ENCODE results near the gene TOR4A. TPM values are rescaled to one million over a fixed set of nuclear protein-coding genes. Genes with fewer than 3 reads are reported as not detected.

TOR4A gene
- 10 to 100 TPM in 2 of 8 experiments, 1 to 10 TPM in 1, under 1 TPM in 5; 0.11 to 14.2 (median 0.71) TPM for total RNA-seq

- H3K27ac ChIP-seq, result peak within 1 kb of the TSS in 1 of 2 donors; percentile 6
- no peak within 1 kb of the TSS for H3K4me3 ChIP-seq
- WGBS, 10 experiments, result 40 to 80% methylated on average over 1 to 2 of the region's 25 CpGs; no CpG with 5 or more reads in 8 of the 10 experiments
- in situ Hi-C loops (cut with MboI; ENCODE audit: low pct_unique_long_range_greater_than_20kb in 2 of 9, low sequenced_read_pairs in 9 of 9, unreplicated experiment in 9 of 9), result loop anchor here in 2 of 9 experiments (25.0 kb wide), 2 partner anchors 135 to 160 kb away; partner anchors contain the start of genes ENTPD8 (in 1 of the 2), EXD3 (in 1 of the 2) and NOXA1 (in 1 of the 2)
- ATAC-seq (replicated peaks in 6 of 8), result peak; percentile 24 to 84 (median 52)
- H3K4me1 ChIP-seq (replicated peaks in 1 of 2), result peaks cover 12 to 17% of the 10 kb centered on the region in 2 donors
Observed at GRCh38 chr9:137277329-137278041, at the start of gene TOR4A. Gene TOR4A (plus strand): TSS chr9:137277726. CDS start chr9:137278690, 964 bp downstream.

- in situ Hi-C loops (cut with MboI; ENCODE audit: low pct_unique_long_range_greater_than_20kb in 2 of 9, low sequenced_read_pairs in 9 of 9, unreplicated experiment in 9 of 9), result loop anchor here in 1 of 9 experiments (25.0 kb wide), 1 partner anchor 116 kb away; the partner anchor contains the start of gene DPP7
- H3K4me3 ChIP-seq, result no peak overlapping the region
- no peak for ATAC-seq (replicated peaks in 6 of 8)
- H3K4me1 ChIP-seq (replicated peaks in 1 of 2), result peaks cover 3 to 4% of the 10 kb centered on the region in 2 donors
- no peak overlapping the region for H3K27ac ChIP-seq
- no CpG with 5 or more reads among the region's 18 CpGs for WGBS, 10 experiments
Observed at GRCh38 chr9:137227853-137228505, 49.5 kb upstream of the TOR4A start.

- H3K4me3 ChIP-seq, result no peak overlapping the region
- in situ Hi-C loops (cut with MboI; ENCODE audit: low pct_unique_long_range_greater_than_20kb in 2 of 9, low sequenced_read_pairs in 9 of 9, unreplicated experiment in 9 of 9), result loop anchor here in 1 of 9 experiments (25.0 kb wide), 1 partner anchor 116 kb away; the partner anchor contains the start of gene DPP7
- no CpG with 5 or more reads among the region's 29 CpGs for WGBS, 10 experiments
- peaks cover 3 to 4% of the 10 kb centered on the region in 2 donors for H3K4me1 ChIP-seq (replicated peaks in 1 of 2)
- no peak for ATAC-seq (replicated peaks in 6 of 8)
- H3K27ac ChIP-seq, result no peak overlapping the region
Observed at GRCh38 chr9:137228506-137228967, 49.0 kb upstream of the TOR4A start.

GRCh38 chr9:137228968-137229896 lies 48.3 kb upstream of the TOR4A start:
- in situ Hi-C loops (cut with MboI; ENCODE audit: low pct_unique_long_range_greater_than_20kb in 2 of 9, low sequenced_read_pairs in 9 of 9, unreplicated experiment in 9 of 9), result loop anchor here in 1 of 9 experiments (25.0 kb wide), 1 partner anchor 117 kb away; the partner anchor contains the start of gene DPP7
- H3K4me3 ChIP-seq, result no peak overlapping the region
- H3K4me1 ChIP-seq (replicated peaks in 1 of 2), result peaks cover under 1 to 1% of the 10 kb centered on the region in 2 donors
- no peak overlapping the region for H3K27ac ChIP-seq
- no peak for ATAC-seq (replicated peaks in 6 of 8)
- 85% methylated on average over 14 of the region's 27 CpGs; no CpG with 5 or more reads in 9 of the 10 experiments for WGBS, 10 experiments

- 20 to 85% (median 80%) methylated on average over 2 to 5 of the region's 31 CpGs; no CpG with 5 or more reads in 7 of the 10 experiments for WGBS, 10 experiments
- Histone ChIP-seq H3K4me3 (no peak overlapping the region), H3K4me1 (replicated peaks in 1 of 2) (no peaks in the 10 kb centered on the region), H3K27ac (no peak overlapping the region)
- in situ Hi-C loops (cut with MboI; ENCODE audit: low pct_unique_long_range_greater_than_20kb in 2 of 9, low sequenced_read_pairs in 9 of 9, unreplicated experiment in 9 of 9), result loop anchor here in 1 of 9 experiments (25.0 kb wide), 1 partner anchor 118 kb away; the partner anchor contains the start of gene DPP7
- ATAC-seq (replicated peaks in 6 of 8), result no peak
Observed at GRCh38 chr9:137229903-137230704, 47.4 kb upstream of the TOR4A start.

- WGBS, 10 experiments, result 100% methylated on average over 1 to 2 of the region's 14 CpGs; no CpG with 5 or more reads in 8 of the 10 experiments
- Histone ChIP-seq H3K27ac (no peak within 1 kb of the TSS), H3K4me3 (no peak within 1 kb of the TSS), H3K4me1 (replicated peaks in 1 of 2) (peaks cover 0 to under 1% of the 10 kb centered on the region in 2 donors)
- ATAC-seq (replicated peaks in 6 of 8), result no peak
- in situ Hi-C loops (cut with MboI; ENCODE audit: low pct_unique_long_range_greater_than_20kb in 2 of 9, low sequenced_read_pairs in 9 of 9, unreplicated experiment in 9 of 9), result loop anchor here in 1 of 9 experiments (25.0 kb wide), 1 partner anchor 119 kb away; the partner anchor contains the start of gene DPP7
Observed at GRCh38 chr9:137230705-137231371, 46.7 kb upstream of the TOR4A start, which contains the start of gene SLC34A3. Gene SLC34A3 (plus strand): TSS chr9:137230901. CDS start chr9:137231703, 802 bp downstream.

- Histone ChIP-seq H3K27ac (no peak overlapping the region), H3K4me3 (no peak overlapping the region), H3K4me1 (replicated peaks in 1 of 2) (peaks cover 0 to 5% of the 10 kb centered on the region in 2 donors)
- no peak for ATAC-seq (replicated peaks in 6 of 8)
- 60 to 87% methylated on average over 1 to 3 of the region's 23 CpGs; no CpG with 5 or more reads in 8 of the 10 experiments for WGBS, 10 experiments
- in situ Hi-C loops (cut with MboI; ENCODE audit: low pct_unique_long_range_greater_than_20kb in 2 of 9, low sequenced_read_pairs in 9 of 9, unreplicated experiment in 9 of 9), result loop anchor here in 1 of 9 experiments (25.0 kb wide), 1 partner anchor 119 kb away; the partner anchor contains the start of gene DPP7
Observed at GRCh38 chr9:137231372-137232039, 46.0 kb upstream of the TOR4A start.

- ATAC-seq (replicated peaks in 6 of 8), result no peak
- Histone ChIP-seq H3K4me3 (no peak overlapping the region), H3K27ac (no peak overlapping the region), H3K4me1 (replicated peaks in 1 of 2) (peaks cover 5 to 11% of the 10 kb centered on the region in 2 donors)
- WGBS, 10 experiments, result 70% methylated on average over 5 of the region's 10 CpGs; no CpG with 5 or more reads in 9 of the 10 experiments
- in situ Hi-C loops (cut with MboI; ENCODE audit: low pct_unique_long_range_greater_than_20kb in 2 of 9, low sequenced_read_pairs in 9 of 9, unreplicated experiment in 9 of 9), result loop anchor here in 1 of 9 experiments (25.0 kb wide), 1 partner anchor 120 kb away; the partner anchor contains the start of gene DPP7
Observed at GRCh38 chr9:137232101-137232500, 45.4 kb upstream of the TOR4A start.

- in situ Hi-C loops (cut with MboI; ENCODE audit: low pct_unique_long_range_greater_than_20kb in 2 of 9, low sequenced_read_pairs in 9 of 9, unreplicated experiment in 9 of 9), result loop anchor here in 1 of 9 experiments (25.0 kb wide), 1 partner anchor 120 kb away; the partner anchor contains the start of gene DPP7
- H3K27ac ChIP-seq, result no peak overlapping the region
- WGBS, 10 experiments, result 0 to 87% methylated on average over 1 to 3 of the region's 24 CpGs; no CpG with 5 or more reads in 8 of the 10 experiments
- peaks cover 5 to 13% of the 10 kb centered on the region in 2 donors for H3K4me1 ChIP-seq (replicated peaks in 1 of 2)
- no peak overlapping the region for H3K4me3 ChIP-seq
- no peak for ATAC-seq (replicated peaks in 6 of 8)
Observed at GRCh38 chr9:137232510-137232909, 45.0 kb upstream of the TOR4A start.

GRCh38 chr9:137233143-137233980 lies 44.2 kb upstream of the TOR4A start:
- WGBS, 10 experiments, result 50 to 60% methylated on average over 1 to 2 of the region's 40 CpGs; no CpG with 5 or more reads in 8 of the 10 experiments
- Histone ChIP-seq H3K27ac (no peak overlapping the region), H3K4me3 (no peak overlapping the region), H3K4me1 (replicated peaks in 1 of 2) (peaks cover 5 to 13% of the 10 kb centered on the region in 2 donors)
- no peak for ATAC-seq (replicated peaks in 6 of 8)
- in situ Hi-C loops (cut with MboI; ENCODE audit: low pct_unique_long_range_greater_than_20kb in 2 of 9, low sequenced_read_pairs in 9 of 9, unreplicated experiment in 9 of 9), result loop anchor here in 1 of 9 experiments (25.0 kb wide), 1 partner anchor 121 kb away; the partner anchor contains the start of gene DPP7

Measured in motor neuron (in vitro differentiated cells).